ENCODE data around the gene BEND6. TPM values are rescaled to one million over a fixed set of nuclear protein-coding genes. Genes with fewer than 3 reads are reported as not detected.
"Not testable (repeated sequence)": the region's sequence is repeated elsewhere in the genome, so short reads cannot be mapped to it uniquely, and the experiment has no call there.

Gene BEND6
- total and polyA plus RNA-seq, 2 donors (not counting 1 experiment from before 2014, with no cell fraction given): 9.7 to 12.6 TPM

DNA sequence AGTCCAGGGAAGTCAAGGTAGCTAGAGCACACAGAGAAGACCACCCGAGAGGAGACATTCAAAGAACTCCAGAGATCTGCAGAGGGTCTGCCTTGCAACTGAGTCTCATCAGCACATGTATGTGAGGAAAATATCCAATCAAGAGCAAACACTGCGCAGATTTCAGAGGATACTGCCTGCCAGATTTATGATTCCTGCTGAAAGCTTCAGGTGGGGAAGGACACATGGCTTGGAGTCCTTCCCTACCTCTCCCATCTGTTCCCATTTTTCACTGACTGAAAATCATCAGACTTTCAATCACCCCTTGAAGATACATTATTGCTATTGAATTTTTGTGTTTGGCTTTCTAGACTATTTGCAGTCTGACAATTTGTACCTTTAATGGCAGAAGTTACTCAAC lies 84.0 kb downstream of the BEND6 start:
- H2AFZ ChIP-seq (ENCODE audit: low read length): no peak overlapping the region
- TF ChIP-seq CTCF (conservative IDR thresholded peaks at IDR 0.05 in 1 of 2, IDR thresholded peaks at IDR 0.05 in 1 of 2; ENCODE audit: low read depth in 1 of 2, low read length in 2 of 2): no peak
- no peak overlapping the region for H3K4me2 ChIP-seq (ENCODE audit: extremely low read depth, insufficient read depth, low read length)
- no peak overlapping the region for H3K27ac ChIP-seq (ENCODE audit: insufficient read depth, low read length)
- H3K4me3 ChIP-seq (replicated peaks in 1 of 4; ENCODE audit: control extremely low read depth in 1 of 4, insufficient read depth in 1 of 4, low read depth in 3 of 4, low read length in 4 of 4): no peak overlapping the region
- no peak for DNase-seq (ENCODE audit: low read depth in 2 of 2)
- H3K36me3 ChIP-seq (ENCODE audit: control insufficient read depth, insufficient read depth, low read length): no peaks in the 10 kb centered on the region
- H4K20me1 ChIP-seq (ENCODE audit: control insufficient read depth, extremely low read depth, insufficient read depth, low read length): no peaks in the 10 kb centered on the region
- H3K9me3 ChIP-seq (ENCODE audit: control insufficient read depth, insufficient read depth, low read depth, low read length): no peaks in the 10 kb centered on the region
- peaks cover 4% of the 10 kb centered on the region for H3K27me3 ChIP-seq (ENCODE audit: control insufficient read depth, insufficient read depth, low read length)
- no peak overlapping the region for H3K9ac ChIP-seq (ENCODE audit: insufficient read depth, low read length)
- H3K4me1 ChIP-seq (ENCODE audit: control insufficient read depth, extremely low read depth, insufficient read depth, low read length): no peaks in the 10 kb centered on the region
- H3K79me2 ChIP-seq (ENCODE audit: control insufficient read depth, insufficient read depth, low read length): no peaks in the 10 kb centered on the region

- H3K27ac ChIP-seq (ENCODE audit: insufficient read depth, low read length): no peak overlapping the region
- H3K4me1 ChIP-seq (ENCODE audit: control insufficient read depth, extremely low read depth, insufficient read depth, low read length): no peaks in the 10 kb centered on the region
- H3K79me2 ChIP-seq (ENCODE audit: control insufficient read depth, insufficient read depth, low read length): no peaks in the 10 kb centered on the region
- no peak overlapping the region for H3K9ac ChIP-seq (ENCODE audit: insufficient read depth, low read length)
- peaks cover 4% of the 10 kb centered on the region for H3K27me3 ChIP-seq (ENCODE audit: control insufficient read depth, insufficient read depth, low read length)
- no peak overlapping the region for H3K4me2 ChIP-seq (ENCODE audit: extremely low read depth, insufficient read depth, low read length)
- no peaks in the 10 kb centered on the region for H3K9me3 ChIP-seq (ENCODE audit: control insufficient read depth, insufficient read depth, low read depth, low read length)
- no peak overlapping the region for H2AFZ ChIP-seq (ENCODE audit: low read length)
- no peak for DNase-seq (ENCODE audit: low read depth in 2 of 2)
- TF ChIP-seq CTCF (conservative IDR thresholded peaks at IDR 0.05 in 1 of 2, IDR thresholded peaks at IDR 0.05 in 1 of 2; ENCODE audit: low read depth in 1 of 2, low read length in 2 of 2) (no peak), EZH2 (IDR thresholded peaks at IDR 0.05; ENCODE audit: low read length, missing control alignments) (no peak)
- no peak overlapping the region for H3K4me3 ChIP-seq (replicated peaks in 1 of 4; ENCODE audit: control extremely low read depth in 1 of 4, insufficient read depth in 1 of 4, low read depth in 3 of 4, low read length in 4 of 4)
- H3K36me3 ChIP-seq (ENCODE audit: control insufficient read depth, insufficient read depth, low read length): no peaks in the 10 kb centered on the region
- H4K20me1 ChIP-seq (ENCODE audit: control insufficient read depth, extremely low read depth, insufficient read depth, low read length): no peaks in the 10 kb centered on the region
These were observed 85.1 kb downstream of the BEND6 start for GRCh38 chr6:57040011-57040410.

GRCh38 chr6:57044061-57044460 lies 89.2 kb downstream of the BEND6 start:
- not testable (repeated sequence) for H2AFZ ChIP-seq (ENCODE audit: low read length); H3K9ac ChIP-seq (ENCODE audit: insufficient read depth, low read length); H3K36me3 ChIP-seq (ENCODE audit: control insufficient read depth, insufficient read depth, low read length); H3K4me1 ChIP-seq (ENCODE audit: control insufficient read depth, extremely low read depth, insufficient read depth, low read length); H3K9me3 ChIP-seq (ENCODE audit: control insufficient read depth, insufficient read depth, low read depth, low read length); DNase-seq (ENCODE audit: low read depth in 2 of 2); H4K20me1 ChIP-seq (ENCODE audit: control insufficient read depth, extremely low read depth, insufficient read depth, low read length); H3K4me2 ChIP-seq (ENCODE audit: extremely low read depth, insufficient read depth, low read length); H3K4me3 ChIP-seq (replicated peaks in 1 of 4; ENCODE audit: control extremely low read depth in 1 of 4, insufficient read depth in 1 of 4, low read depth in 3 of 4, low read length in 4 of 4); H3K27me3 ChIP-seq (ENCODE audit: control insufficient read depth, insufficient read depth, low read length); H3K27ac ChIP-seq (ENCODE audit: insufficient read depth, low read length)
- peaks cover 12% of the 10 kb centered on the region for H3K79me2 ChIP-seq (ENCODE audit: control insufficient read depth, insufficient read depth, low read length)
